Measurements from ENCODE around the gene COL4A1.

GRCh38 chr13:110308656-110309359 is 1.9 kb upstream of the COL4A1 start:
- TF ChIP-seq POLR2AphosphoS5 (IDR thresholded peaks at IDR 0.05; ENCODE audit: low read depth): no peak
- no peak for TF ChIP-seq CTCF (IDR thresholded peaks at IDR 0.05; ENCODE audit: insufficient read depth, low read length)
- TF ChIP-seq GABPA (IDR thresholded peaks at IDR 0.05; ENCODE audit: low read depth): no peak
- no peak for TF ChIP-seq REST (IDR thresholded peaks at IDR 0.05; ENCODE audit: insufficient replicate concordance, low read depth)
